Fibroblast of skin of left quadriceps (primary cell): Measurements from ENCODE around the gene EIF3I.
"Not testable (repeated sequence)": the region's sequence is repeated elsewhere in the genome, so short reads cannot be mapped to it uniquely, and the experiment has no call there.

Experiments
- DNase-seq, 2 experiments: peaks; one replicate each; pipeline ENCODE4 v3.0.0-alpha.2; 2013; ENCODE audit warnings: low read depth in 2 of 2

Gene EIF3I

GRCh38 chr1:32232558-32233304 lies 10.5 kb downstream of the EIF3I start:
- no peak for DNase-seq

DNA sequence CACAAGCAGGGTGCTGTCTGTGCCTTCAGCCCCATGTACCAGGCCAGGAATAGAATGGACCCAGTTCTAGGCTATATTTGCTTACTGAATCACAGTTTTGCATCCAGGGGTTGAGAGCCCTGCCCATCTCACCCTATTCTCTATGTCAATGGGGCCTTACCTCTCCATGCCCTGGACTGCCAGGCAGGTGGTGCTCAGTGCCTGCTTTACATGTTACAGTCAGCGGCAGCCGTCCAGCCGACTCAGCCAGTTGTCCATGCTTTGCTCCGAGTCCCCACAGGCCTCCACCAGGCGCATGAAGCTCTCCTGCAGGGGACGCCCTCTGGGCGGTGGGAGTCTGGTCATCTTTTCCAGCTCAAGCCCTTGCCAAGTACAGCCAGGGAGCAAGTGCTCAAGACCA lies 12.6 kb downstream of the EIF3I start:
- no peak for DNase-seq

DNA sequence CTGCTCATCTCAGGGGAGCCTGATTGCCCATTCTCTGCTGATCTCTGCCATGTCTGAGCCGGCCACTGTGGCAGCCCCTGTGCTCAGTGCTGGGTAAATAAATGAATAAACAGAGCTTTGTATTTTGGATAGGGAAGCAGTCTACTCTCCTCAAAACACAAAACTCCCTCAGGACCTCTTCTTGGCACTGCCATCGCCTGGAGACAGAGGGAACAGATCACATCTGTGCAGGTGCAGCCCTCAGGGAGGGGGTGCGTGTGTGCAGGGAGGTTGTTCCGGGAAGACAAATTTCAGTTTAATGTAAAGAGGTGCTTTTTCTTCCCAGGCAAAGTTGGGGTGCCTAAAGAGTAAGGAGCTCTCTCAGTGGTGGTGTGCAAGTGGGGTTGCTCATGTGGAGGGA lies 17.1 kb downstream of the EIF3I start:
- no peak for DNase-seq

DNA sequence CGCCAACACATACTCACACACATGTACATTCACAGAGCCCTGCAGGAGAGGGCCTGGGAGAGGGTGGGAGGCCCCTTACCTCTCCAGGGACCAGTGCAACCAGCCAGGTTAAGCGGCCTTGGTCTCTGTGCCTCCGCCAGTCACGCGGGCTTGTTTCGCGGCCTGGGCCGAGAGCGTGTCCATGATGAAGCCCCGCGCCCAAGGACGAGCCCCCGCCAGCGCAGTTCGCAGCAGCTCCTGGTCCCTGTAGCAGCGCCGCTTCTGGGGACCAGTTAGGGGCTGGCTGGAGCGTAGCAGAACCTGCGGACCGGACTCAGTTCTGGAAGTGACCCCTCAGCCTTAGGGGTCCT lies 17.6 kb downstream of the EIF3I start:
- no peak for DNase-seq

GRCh38 chr1:32240140-32240951 lies 18.1 kb downstream of the EIF3I start:
- no peak for DNase-seq

DNA sequence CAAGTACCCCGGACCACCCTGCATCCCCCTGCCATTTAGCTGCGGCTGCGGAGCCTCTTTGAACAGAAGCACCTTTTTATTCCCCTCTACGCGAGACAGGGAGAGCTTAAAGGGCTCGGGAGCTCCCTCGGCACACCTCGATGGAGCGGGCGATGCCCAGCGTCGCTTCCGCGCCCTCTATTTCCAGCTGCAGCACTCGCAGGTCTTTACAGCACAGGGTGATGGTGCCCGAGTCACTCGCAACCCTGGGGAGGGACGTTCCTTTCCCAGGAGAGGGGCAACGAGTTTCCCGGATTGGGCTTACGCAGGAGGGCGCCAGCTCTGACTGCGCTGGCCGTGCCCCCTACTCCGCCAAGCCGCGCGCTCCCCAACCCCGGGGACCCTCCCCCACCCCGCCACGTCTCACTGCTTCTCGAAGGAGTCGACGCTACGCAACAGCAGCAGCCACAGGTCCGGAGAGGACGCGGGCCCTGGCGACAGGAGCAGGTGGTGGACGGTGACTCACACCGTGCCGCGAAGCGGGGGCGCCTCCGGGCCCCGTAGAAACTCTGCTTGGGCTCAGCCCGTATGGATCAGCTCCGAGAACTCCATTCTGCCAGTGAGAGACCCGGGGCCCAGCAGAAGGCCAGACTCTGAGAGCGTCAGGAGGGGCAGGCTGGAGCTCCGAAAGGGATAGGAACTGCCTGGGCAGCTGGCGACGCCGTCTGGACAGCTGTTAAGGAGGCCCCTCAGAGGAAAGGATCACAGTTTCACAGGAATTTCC lies 19.0 kb downstream of the EIF3I start:
- no peak for DNase-seq

DNA sequence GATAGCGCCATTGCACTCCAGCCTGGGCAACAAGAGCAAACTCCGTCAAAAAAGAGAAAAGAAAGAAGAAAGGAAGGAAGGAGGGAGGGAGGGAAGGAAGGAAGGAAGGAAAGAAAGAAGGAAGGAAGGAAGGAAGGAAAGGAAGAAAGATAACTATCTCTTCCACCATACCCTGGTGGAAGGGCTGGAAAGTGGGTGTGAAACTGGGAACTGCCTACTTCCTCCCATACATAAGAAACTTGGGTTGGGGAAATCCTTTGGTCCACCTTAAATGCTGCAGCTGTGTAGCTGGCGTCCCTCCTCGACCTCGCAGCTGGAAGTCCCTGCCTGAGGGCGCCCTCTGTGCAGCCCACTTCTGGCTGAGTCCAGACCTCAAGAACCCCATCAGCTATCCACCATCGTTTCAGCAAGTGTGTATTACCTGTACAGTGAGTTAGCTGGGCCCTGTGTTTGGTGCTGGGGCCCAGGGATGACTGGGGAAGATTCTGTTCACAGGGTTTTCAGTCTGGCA lies 20.2 kb downstream of the EIF3I start:
- no peak for DNase-seq

DNA sequence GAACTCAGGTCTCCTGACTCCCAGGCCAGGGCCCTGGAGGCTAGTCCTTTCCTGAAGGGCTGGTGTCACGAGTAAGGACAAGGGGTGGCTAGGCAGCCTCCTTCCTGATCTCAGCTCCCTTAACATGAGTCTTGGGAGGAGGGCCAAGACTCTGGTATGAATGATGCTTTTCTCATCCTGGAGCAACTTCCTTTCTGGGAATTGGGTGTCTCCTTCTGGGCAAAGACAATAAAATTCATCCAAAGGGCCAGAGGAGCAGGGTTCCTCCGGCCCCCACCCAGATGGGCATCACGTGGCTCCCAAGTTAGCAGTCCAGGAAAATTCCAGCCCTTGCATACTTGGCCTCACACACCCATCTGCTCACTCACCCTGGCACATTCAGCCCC lies 24.7 kb downstream of the EIF3I start, which contains the start of gene FAM167B:
Gene FAM167B (plus strand): TSS at position 335 of the 386 bp plus-strand sequence. CDS start 200 bp downstream, outside the sequence.
- DNase-seq = peak; percentile 36

DNA sequence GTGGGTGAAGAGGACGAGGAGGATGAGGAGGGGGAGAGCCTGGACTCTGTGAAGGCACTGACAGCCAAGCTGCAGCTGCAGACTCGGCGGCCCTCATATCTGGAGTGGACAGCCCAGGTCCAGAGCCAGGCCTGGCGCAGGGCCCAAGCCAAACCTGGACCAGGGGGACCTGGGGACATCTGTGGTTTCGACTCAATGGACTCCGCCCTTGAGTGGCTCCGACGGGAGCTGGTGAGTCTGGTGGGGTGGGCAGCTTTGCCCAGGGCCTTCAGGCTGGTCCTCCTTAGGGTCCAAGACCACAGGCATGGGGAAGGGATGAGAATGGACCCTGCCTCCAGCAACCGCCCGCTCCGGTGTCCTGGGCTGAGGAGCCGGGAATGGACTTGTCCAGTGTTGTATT lies 25.2 kb downstream of the EIF3I start:
- DNase-seq = no peak

GRCh38 chr1:32247983-32248889 lies 26.0 kb downstream of the EIF3I start:
- DNase-seq = no peak

DNA sequence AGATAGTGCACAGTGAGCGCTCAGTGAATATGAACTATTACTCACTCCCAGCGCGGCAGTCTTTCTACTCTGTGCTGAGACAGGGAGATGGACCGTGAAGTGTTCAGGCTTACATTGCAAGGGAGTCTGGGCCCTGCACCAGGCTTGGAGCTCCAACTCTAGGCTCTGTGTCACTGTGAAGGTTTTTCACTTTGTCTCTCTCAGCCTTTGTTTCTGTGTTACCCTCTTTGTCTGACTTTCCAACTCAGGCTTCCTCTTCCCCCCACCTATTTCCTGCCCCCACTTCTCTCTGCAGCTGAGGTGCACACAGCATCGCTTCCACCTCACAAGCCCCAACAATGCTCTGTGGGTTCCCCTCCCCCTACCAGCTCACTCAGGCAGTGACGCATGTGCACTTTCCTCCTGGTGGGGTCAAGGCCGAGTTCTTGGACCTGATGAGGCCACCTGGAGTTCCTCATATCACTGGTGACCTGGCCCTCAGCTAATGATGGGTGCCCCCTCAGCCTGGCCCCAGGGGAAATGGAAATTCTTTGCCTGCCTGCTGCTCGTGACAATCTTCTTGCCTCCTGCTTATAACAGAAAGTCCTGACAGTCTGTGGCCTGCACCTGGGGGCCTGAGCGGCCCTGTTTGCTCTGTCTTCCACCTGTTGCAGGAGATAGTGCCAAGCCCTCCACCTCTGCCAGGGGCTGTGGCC lies 27.8 kb downstream of the EIF3I start:
- DNase-seq = no peak

DNA sequence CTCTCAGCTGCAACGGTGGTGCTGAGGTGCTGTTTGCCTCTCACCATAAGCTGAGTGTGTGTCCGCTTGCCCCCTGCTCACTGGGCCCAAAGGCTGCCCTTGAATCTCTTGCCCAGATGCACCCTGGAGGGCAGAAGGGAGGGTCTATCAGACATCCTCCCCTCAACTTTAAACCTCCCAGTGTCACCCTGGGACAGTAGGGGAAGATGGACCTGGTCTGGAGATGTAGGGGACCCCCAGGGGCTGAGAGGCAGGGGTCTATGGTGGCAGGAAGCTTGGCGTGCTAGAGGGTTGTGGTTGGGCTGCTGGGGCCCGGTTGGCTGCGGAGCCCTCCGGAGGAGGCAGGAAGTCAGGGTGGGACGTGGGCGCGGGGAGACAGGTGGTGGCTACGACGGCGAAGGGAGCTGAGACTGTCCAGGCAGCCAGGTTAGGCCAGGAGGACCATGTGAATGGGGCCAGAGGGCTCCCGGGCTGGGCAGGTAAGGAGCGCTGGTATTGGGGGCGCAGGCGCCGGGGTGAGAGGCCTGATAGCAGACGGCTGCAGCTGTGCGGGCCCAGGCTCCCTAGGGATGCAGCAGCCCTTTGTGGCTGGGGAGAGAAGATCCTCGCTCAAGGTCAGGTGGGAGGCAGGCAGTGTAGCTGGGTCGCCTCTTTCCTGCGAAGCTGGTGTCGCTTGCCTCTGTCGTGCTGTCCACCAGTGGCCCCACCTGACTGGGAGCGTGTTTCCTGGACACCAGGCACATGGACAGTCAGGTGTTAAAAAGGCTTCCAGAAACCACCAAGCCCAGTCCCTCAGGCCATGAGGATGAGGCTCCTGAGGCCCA lies 28.9 kb downstream of the EIF3I start, which contains the start of gene LCK:
Gene LCK (plus strand): TSS at position 373 of the 824 bp plus-strand sequence. CDS start 23,065 bp downstream, outside the sequence.
- no peak for DNase-seq

GRCh38 chr1:32255072-32256071 lies 33.2 kb downstream of the EIF3I start:
- DNase-seq = no peak

GRCh38 chr1:32256473-32257226 lies 34.4 kb downstream of the EIF3I start:
- DNase-seq = no peak

GRCh38 chr1:32257227-32257508 lies 35.0 kb downstream of the EIF3I start:
- DNase-seq = no peak

- DNase-seq = not testable (repeated sequence)
These were observed 41.0 kb downstream of the EIF3I start for GRCh38 chr1:32263236-32263593.

- no peak for DNase-seq
These were observed 41.5 kb downstream of the EIF3I start for GRCh38 chr1:32263744-32264143.

DNA sequence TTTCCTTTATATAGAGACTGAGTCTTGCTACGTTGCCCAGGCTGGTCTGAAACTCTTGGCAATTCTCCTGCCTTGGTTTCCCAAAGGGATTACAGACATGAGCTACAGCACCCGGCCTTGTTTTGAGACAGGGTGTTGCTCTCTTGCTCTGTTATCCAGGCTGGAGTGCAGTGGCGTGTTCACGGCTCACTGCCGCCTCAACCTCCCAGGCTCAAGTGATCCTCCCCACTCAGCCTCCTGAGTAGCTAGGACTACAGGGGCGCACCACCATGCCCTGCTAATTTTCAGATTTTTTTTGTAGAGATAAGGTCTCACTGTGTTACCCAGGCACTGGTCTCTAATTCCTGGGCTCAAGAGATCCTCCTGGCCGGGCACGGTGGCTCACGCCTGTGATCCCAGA lies 43.6 kb downstream of the EIF3I start:
- DNase-seq = no peak
